Measurements from ENCODE around the gene PIK3CG.
"Not testable (repeated sequence)": the region's sequence is repeated elsewhere in the genome, so short reads cannot be mapped to it uniquely, and the experiment has no call there.

The PIK3CG gene

GRCh38 chr7:106916679-106917078 lies 51.6 kb downstream of the PIK3CG start:
- Histone ChIP-seq H3K36me3 (no peaks in the 10 kb centered on the region), H3K9me3 (ENCODE audit: severe bottlenecking) (no peaks in the 10 kb centered on the region), H3K27me3 (ENCODE audit: insufficient read depth, low read depth, severe bottlenecking) (no peaks in the 10 kb centered on the region), H3K27ac (no peak overlapping the region), H3K4me3 (ENCODE audit: low read depth, low read length) (no peak overlapping the region)
- no peak for DNase-seq
- no peak for TF ChIP-seq CTCF (IDR thresholded peaks at IDR 0.05; ENCODE audit: low read depth, low read length)

- Histone ChIP-seq H3K4me3 (ENCODE audit: low read depth, low read length) (no peak overlapping the region), H3K9me3 (ENCODE audit: severe bottlenecking) (peaks cover 4% of the 10 kb centered on the region), H3K27me3 (ENCODE audit: insufficient read depth, low read depth, severe bottlenecking) (no peaks in the 10 kb centered on the region), H3K27ac (no peak overlapping the region), H3K36me3 (no peaks in the 10 kb centered on the region)
- DNase-seq = no peak
- no peak for TF ChIP-seq CTCF (IDR thresholded peaks at IDR 0.05; ENCODE audit: low read depth, low read length)
Measured at GRCh38 chr7:106918991-106919390, 53.9 kb downstream of the PIK3CG start.

GRCh38 chr7:106924468-106924867 lies 59.4 kb downstream of the PIK3CG start:
- H3K27ac ChIP-seq; H3K9me3 ChIP-seq (ENCODE audit: severe bottlenecking); DNase-seq; H3K36me3 ChIP-seq; H3K4me3 ChIP-seq (ENCODE audit: low read depth, low read length); H3K27me3 ChIP-seq (ENCODE audit: insufficient read depth, low read depth, severe bottlenecking): not testable (repeated sequence)

- no peak overlapping the region for H3K4me3 ChIP-seq (ENCODE audit: low read depth, low read length)
- no peak overlapping the region for H3K27ac ChIP-seq
- no peak for TF ChIP-seq CTCF (IDR thresholded peaks at IDR 0.05; ENCODE audit: low read depth, low read length)
- DNase-seq = no peak
- H3K9me3 ChIP-seq (ENCODE audit: severe bottlenecking) = peaks cover 4% of the 10 kb centered on the region
- no peaks in the 10 kb centered on the region for H3K27me3 ChIP-seq (ENCODE audit: insufficient read depth, low read depth, severe bottlenecking)
- no peaks in the 10 kb centered on the region for H3K36me3 ChIP-seq
Measured at GRCh38 chr7:106926892-106927291, 61.8 kb downstream of the PIK3CG start.

GRCh38 chr7:106927536-106927935 lies 62.5 kb downstream of the PIK3CG start:
- peaks cover 4% of the 10 kb centered on the region for H3K9me3 ChIP-seq (ENCODE audit: severe bottlenecking)
- no peak for DNase-seq
- H3K36me3 ChIP-seq = no peaks in the 10 kb centered on the region
- H3K4me3 ChIP-seq (ENCODE audit: low read depth, low read length) = no peak overlapping the region
- H3K27ac ChIP-seq = no peak overlapping the region
- H3K27me3 ChIP-seq (ENCODE audit: insufficient read depth, low read depth, severe bottlenecking) = no peaks in the 10 kb centered on the region
- TF ChIP-seq CTCF (IDR thresholded peaks at IDR 0.05; ENCODE audit: low read depth, low read length) = no peak

GRCh38 chr7:106929616-106930015 lies 64.5 kb downstream of the PIK3CG start:
- H3K4me3 ChIP-seq (ENCODE audit: low read depth, low read length); H3K36me3 ChIP-seq; H3K27ac ChIP-seq; H3K9me3 ChIP-seq (ENCODE audit: severe bottlenecking); H3K27me3 ChIP-seq (ENCODE audit: insufficient read depth, low read depth, severe bottlenecking); DNase-seq: not testable (repeated sequence)

- no peaks in the 10 kb centered on the region for H3K27me3 ChIP-seq (ENCODE audit: insufficient read depth, low read depth, severe bottlenecking)
- no peak overlapping the region for H3K4me3 ChIP-seq (ENCODE audit: low read depth, low read length)
- no peaks in the 10 kb centered on the region for H3K36me3 ChIP-seq
- no peak overlapping the region for H3K27ac ChIP-seq
- no peak for DNase-seq
- no peaks in the 10 kb centered on the region for H3K9me3 ChIP-seq (ENCODE audit: severe bottlenecking)
- no peak for TF ChIP-seq CTCF (IDR thresholded peaks at IDR 0.05; ENCODE audit: low read depth, low read length)
Measured at GRCh38 chr7:106936236-106936635, 71.2 kb downstream of the PIK3CG start.

- not testable (repeated sequence) for DNase-seq; H3K27me3 ChIP-seq (ENCODE audit: insufficient read depth, low read depth, severe bottlenecking); H3K4me3 ChIP-seq (ENCODE audit: low read depth, low read length); H3K36me3 ChIP-seq; H3K9me3 ChIP-seq (ENCODE audit: severe bottlenecking); H3K27ac ChIP-seq
Measured at GRCh38 chr7:106938122-106938521, 73.0 kb downstream of the PIK3CG start.
